A549 treated with AZD9567 at 1 μM for 4 hours (cell line): Measurements from ENCODE around the gene CASP6. TPM values are rescaled to one million over a fixed set of nuclear protein-coding genes. Genes with fewer than 3 reads are reported as not detected.

Source experiments
- total RNA-seq: library from RNA; stranded (reverse); fragments of 200-300 nt; extraction: Qiagen RNA extraction; gene quantifications from 5 replicates; pipeline ENCODE4 v1.2.3, GENCODE V29; 2022; ENCODE audit not compliant: insufficient read depth

Gene CASP6
- 14.0 to 36.2 TPM (median 16.6 TPM) in 5 replicates for total RNA-seq

GRCh38 chr4:109702950-109703663, at the start of gene CASP6:
TSS of gene CASP6 (minus strand) at chr4:109703445. CDS start at chr4:109703395, 50 bp downstream.

DNA sequence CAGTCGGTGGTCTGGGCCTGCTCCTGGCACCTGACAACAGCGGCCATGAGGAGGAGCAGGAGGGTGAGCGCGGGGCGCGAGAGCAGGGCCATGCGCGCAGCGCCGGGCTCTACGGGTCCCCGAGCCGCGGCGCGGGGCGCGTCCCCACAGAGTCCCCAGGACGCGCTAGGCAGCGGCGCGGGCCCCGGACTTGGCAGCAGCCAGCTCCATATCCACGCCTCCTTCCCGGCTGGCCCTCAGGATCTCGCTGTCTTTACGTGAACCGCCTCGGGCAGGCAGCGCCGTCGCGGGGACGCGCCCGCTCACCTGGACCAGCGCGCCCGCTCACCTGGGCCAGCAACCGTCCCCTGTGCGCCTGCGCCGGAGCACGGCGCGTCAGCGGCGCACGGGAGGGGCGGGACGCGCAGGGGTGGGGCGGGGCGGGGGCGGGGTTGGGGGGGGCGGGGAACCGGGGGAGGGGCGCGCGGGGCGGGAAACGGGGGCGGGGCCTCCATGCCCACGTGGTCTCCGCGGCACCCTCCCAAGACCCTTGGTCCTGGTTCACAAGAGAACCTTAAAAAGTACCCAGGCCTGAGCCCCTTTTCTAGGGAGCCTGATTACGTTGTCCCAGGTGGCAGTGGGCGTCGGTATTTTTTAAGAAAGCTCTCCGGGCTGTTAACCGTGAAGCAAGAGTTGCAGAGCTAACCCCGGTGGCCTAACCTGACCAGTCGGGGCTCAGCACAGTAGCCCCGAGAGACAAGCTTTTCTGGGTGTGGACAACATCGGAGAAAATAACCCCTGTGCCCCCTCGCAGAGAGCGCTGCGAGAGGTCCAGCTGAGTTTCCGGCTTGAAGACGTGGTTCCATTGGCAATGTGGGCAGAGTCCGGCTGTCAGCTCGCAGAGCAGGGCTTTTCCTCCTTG, 26.7 kb upstream of the CASP6 start, which contains the start of gene PLA2G12A:
Gene PLA2G12A, minus strand, starts transcription at position 353 of the 901 bp plus-strand sequence. Its CDS starts 261 bp downstream, at position 92.

Other genes with a start within 250 kb of the CASP6 start
- gene MCUB, start 143.2 kb downstream of the CASP6 start, total RNA-seq: 13.6 to 20.8 TPM (median 19.1 TPM) in 5 replicates
- gene PLA2G12A, start 26.6 kb upstream of the CASP6 start, total RNA-seq: 3.0 to 17.6 TPM (median 10.6 TPM) in 5 replicates
- gene CFI, start 98.6 kb upstream of the CASP6 start, total RNA-seq: 0.64 to 2.3 TPM (median 0.80 TPM) in 5 replicates
- gene GAR1, start 112.3 kb upstream of the CASP6 start, total RNA-seq: 38.0 to 43.9 TPM (median 41.7 TPM) in 5 replicates
- gene RRH, start 124.5 kb upstream of the CASP6 start, total RNA-seq: 0.07 to 0.08 TPM (median 0.07 TPM) in 3 of 5 replicates, not detected in the others
- gene LRIT3, start 144.7 kb upstream of the CASP6 start, total RNA-seq: 0.03 to 0.07 TPM (median 0.05 TPM) in 4 of 5 replicates, not detected in the other
- gene EGF, start 209.4 kb upstream of the CASP6 start, total RNA-seq: 0.19 to 0.26 TPM (median 0.23 TPM) in 4 of 5 replicates, not detected in the other